HEK293 (cell line): Measurements from ENCODE around the gene CASKIN1.

Experiments used
- CTCF ChIA-PET: fragments of 350-600 bp; formaldehyde crosslinking; extraction: SDS; loops from one replicate; lab custom pipeline; 2021; ENCODE audit warnings: antibody characterized with exemption; lab: Yijun Ruan, JAX
- POLR2A ChIA-PET: fragments of 300-600 bp; formaldehyde crosslinking; extraction: SDS; loops from one replicate; lab custom pipeline; 2020; ENCODE audit warnings: antibody characterized with exemption, inconsistent platforms; lab: Yijun Ruan, JAX
- H3K27ac ChIP-seq: fragments of 200-500 bp; sonication (Bioruptor generic); 2 replicates; pipeline ENCODE4 v1.5.1; 2014; ENCODE audit warnings: low read depth, low read length, control low read depth, inconsistent platforms; ENCODE audit errors: extremely low read depth
- H3K36me3 ChIP-seq, 2 experiments: fragments of 200-500 bp in 1 of 2; sonication (Bioruptor generic) in 1 of 2; 1 replicate in 1 of 2; 2 replicates in 1 of 2; pipeline ENCODE4 v1.5.1; 2014 to 2017; ENCODE audit warnings: inconsistent platforms in 2 of 2, low read length in 2 of 2; ENCODE audit not compliant: control insufficient read depth in 2 of 2, insufficient read depth in 1 of 2
- H3K4me1 ChIP-seq: fragments of 200-500 bp; sonication (Bioruptor generic); 2 replicates; pipeline ENCODE4 v1.5.1; 2014; ENCODE audit warnings: mild to moderate bottlenecking, low read length, inconsistent platforms; ENCODE audit not compliant: control insufficient read depth, insufficient read depth
- H3K4me3 ChIP-seq: 2 replicates; pipeline ENCODE4 v1.5.1; 2011; ENCODE audit warnings: low read depth, mild to moderate bottlenecking, control low read depth, low read length, moderate library complexity
- H3K9me3 ChIP-seq: fragments of 200-500 bp; sonication (Bioruptor generic); 2 replicates; pipeline ENCODE4 v1.5.1; 2014; ENCODE audit warnings: low read depth, low read length, inconsistent platforms; ENCODE audit not compliant: control insufficient read depth, insufficient read depth
- PRDM4 ChIP-seq: fragments of 450-650 bp; formaldehyde crosslinking; IDR thresholded peaks from 2 replicates; pipeline ENCODE4 v1.5.1; 2017; ENCODE audit warnings: missing biosample characterization, missing genetic modification characterization
- RBAK ChIP-seq: fragments of 450-650 bp; formaldehyde crosslinking; IDR thresholded peaks from 2 replicates; pipeline ENCODE4 v1.5.1; 2016; ENCODE audit warnings: missing biosample characterization, missing genetic modification characterization
- SCRT1 ChIP-seq: fragments of 450-650 bp; formaldehyde crosslinking; IDR thresholded peaks from 2 replicates; pipeline ENCODE4 v1.5.1; 2016; ENCODE audit warnings: missing biosample characterization, missing genetic modification characterization, borderline replicate concordance
- ZNF121 ChIP-seq: fragments of 450-650 bp; formaldehyde crosslinking; IDR thresholded peaks from 2 replicates; pipeline ENCODE4 v1.5.1; 2016; ENCODE audit warnings: missing biosample characterization, missing genetic modification characterization
- ZNF488 ChIP-seq: fragments of 450-650 bp; formaldehyde crosslinking; IDR thresholded peaks from 2 replicates; pipeline ENCODE4 v1.5.1; 2016; ENCODE audit warnings: missing biosample characterization, missing genetic modification characterization
- ZNF518A ChIP-seq: fragments of 450-650 bp; formaldehyde crosslinking; conservative IDR thresholded peaks from 2 replicates; pipeline ENCODE4 v1.5.1; 2016; ENCODE audit warnings: low read depth, missing biosample characterization, missing genetic modification characterization
- ZNF580 ChIP-seq: fragments of 450-650 bp; formaldehyde crosslinking; IDR thresholded peaks from 2 replicates; pipeline ENCODE4 v1.5.1; 2016; ENCODE audit warnings: missing biosample characterization, missing genetic modification characterization
- ZNF600 ChIP-seq: fragments of 450-650 bp; formaldehyde crosslinking; IDR thresholded peaks from 2 replicates; pipeline ENCODE4 v1.5.1; 2016; ENCODE audit warnings: missing biosample characterization, missing genetic modification characterization
- ZNF777 ChIP-seq: fragments of 450-650 bp; formaldehyde crosslinking; IDR thresholded peaks from 2 replicates; pipeline ENCODE4 v1.5.1; 2017; ENCODE audit warnings: missing biosample characterization, missing genetic modification characterization, borderline replicate concordance
- ZSCAN4 ChIP-seq: fragments of 450-650 bp; formaldehyde crosslinking; IDR thresholded peaks from 2 replicates; pipeline ENCODE4 v1.5.1; 2017; ENCODE audit warnings: missing biosample characterization, missing genetic modification characterization

Gene CASKIN1

GRCh38 chr16:2189252-2189893, 7.0 kb downstream of the CASKIN1 start (continued):
- TF ChIP-seq ZNF580 (tag by site-specific recombination), result no peak

- Histone ChIP-seq H3K4me3 (no peak overlapping the region), H3K4me1 (no peaks in the 10 kb centered on the region), H3K9me3 (no peaks in the 10 kb centered on the region), H3K27ac (no peak overlapping the region), H3K36me3 (peaks cover 0 to 10% of the 10 kb centered on the region in 2 experiments; a peak in 1 of 3 replicates)
- TF ChIP-seq RBAK (tag by site-specific recombination) (no peak), ZNF121 (tag by site-specific recombination) (peak; percentile 66; the same call in 1 of the 2 replicates), ZSCAN4 (no peak), SCRT1 (tag by site-specific recombination) (0 out of 2 replicates have a peak, but pooled peaks have one; percentile 28), PRDM4 (tag by site-specific recombination) (no peak), ZNF777 (tag by site-specific recombination) (no peak)
- ChIA-PET POLR2A (interaction anchor here (1.5 to 1.8 kb wide), 2 partner anchors 20 to 33 kb away, joined by 4 to 12 read pairs; partner anchors contain the start of gene TRAF7), CTCF (interaction anchor here (0.6 kb wide), 1 partner anchor 32 kb away, joined by 3 read pairs; no protein-coding TSS in a partner anchor)
Measured at GRCh38 chr16:2188395-2188794, 8.0 kb downstream of the CASKIN1 start.

- TF ChIP-seq ZNF600 (peak; percentile 76), ZNF488 (no peak), ZNF518A (no peak)
- CTCF ChIA-PET, result interaction anchor here (0.5 kb wide), 1 partner anchor 39 kb away, joined by 4 read pairs; no protein-coding TSS in a partner anchor
- Histone ChIP-seq H3K27ac (no peak overlapping the region), H3K9me3 (no peaks in the 10 kb centered on the region), H3K36me3 (peaks cover 0 to 16% of the 10 kb centered on the region in 2 experiments; a peak in 1 of 3 replicates), H3K4me3 (no peak overlapping the region), H3K4me1 (no peaks in the 10 kb centered on the region)
- POLR2A ChIA-PET, result interaction anchor here (0.6 to 1.8 kb wide), 3 partner anchors 22 to 249 kb away, joined by 4 to 12 read pairs (median 6); partner anchors contain the start of gene TRAF7
Measured at GRCh38 chr16:2187212-2187611, 9.2 kb downstream of the CASKIN1 start.
